Stimulated activated CD8-positive, alpha-beta memory T cell treated with anti-CD3 and anti-CD28 coated beads, Interleukin-2, amount 100 ng/mL, for 48 hours (primary cell): ENCODE measurements around the gene GCK.

Source experiments
- DNase-seq, 2 donors: peaks; one replicate each; pipeline ENCODE4 v3.0.0-alpha.2; 2020; ENCODE audit warnings: low read depth in 2 of 2

GCK gene

DNA sequence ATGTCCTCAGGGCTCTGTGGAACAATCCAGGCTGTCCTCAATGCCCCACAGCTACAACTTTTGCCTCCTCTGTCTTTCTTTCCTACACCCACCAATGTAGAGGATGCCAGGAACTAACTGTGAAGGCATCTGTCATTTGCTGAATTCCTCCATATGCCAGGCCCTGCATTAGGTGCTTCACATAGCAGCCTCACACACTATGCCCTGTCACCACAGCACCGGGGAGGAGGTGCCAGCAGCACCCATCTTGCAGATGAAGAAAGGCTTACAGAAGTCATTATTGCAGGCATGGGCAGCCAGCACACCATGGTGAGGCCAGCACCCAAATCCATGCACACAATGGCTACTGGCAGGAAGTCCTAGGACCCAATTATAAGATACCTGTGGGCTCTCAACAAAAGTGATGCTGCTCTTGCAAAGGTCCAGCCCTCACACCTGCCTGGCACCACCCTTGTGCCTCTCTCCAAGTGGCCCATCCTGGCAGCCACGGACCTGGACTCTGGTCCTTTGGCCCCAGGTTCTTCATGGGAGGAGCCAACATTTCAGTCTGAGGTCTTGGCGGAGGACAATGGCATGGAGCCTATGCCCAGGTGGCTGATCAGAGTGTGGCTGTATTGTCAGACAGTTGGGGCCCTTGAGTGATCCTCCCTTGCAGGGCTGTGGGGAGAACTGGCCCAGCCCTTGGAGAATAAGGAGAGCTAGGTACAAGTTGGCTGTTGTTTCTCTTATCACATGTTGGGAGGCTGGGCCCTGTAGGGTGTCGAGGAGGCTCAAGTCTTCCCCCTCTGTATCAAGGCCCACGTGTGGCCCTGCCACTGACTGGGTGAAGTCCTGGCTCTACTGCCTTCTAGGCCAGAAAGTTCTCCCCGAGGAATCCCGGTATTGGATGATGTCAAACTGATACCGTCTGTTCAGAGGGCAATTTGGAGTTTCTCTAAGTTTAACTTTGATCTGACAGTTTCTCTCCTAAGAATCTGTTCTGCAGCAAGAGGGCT is 33.8 kb downstream of the GCK start:
- DNase-seq = no peak

GRCh38 chr7:44154703-44155102 is 34.5 kb downstream of the GCK start:
- DNase-seq = no peak

DNA sequence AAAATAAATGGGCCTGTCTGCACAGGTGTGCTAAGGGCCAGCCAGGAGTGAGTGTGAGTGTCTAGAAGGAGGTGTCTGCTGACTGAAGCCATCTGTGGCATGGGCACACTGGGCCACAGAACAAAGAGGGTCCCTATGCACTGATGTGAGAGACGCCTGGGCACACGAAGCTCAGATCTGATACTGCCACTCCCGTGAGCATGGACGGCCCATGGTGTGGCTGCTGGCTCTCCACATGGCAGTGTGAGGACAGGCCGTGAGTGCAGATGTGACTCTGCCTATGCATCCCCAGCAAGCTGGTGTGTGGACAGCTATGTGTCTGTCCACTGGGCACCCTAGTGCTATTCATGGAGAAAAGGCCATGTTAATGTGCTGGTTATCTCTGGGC is 35.3 kb downstream of the GCK start:
- no peak for DNase-seq

DNA sequence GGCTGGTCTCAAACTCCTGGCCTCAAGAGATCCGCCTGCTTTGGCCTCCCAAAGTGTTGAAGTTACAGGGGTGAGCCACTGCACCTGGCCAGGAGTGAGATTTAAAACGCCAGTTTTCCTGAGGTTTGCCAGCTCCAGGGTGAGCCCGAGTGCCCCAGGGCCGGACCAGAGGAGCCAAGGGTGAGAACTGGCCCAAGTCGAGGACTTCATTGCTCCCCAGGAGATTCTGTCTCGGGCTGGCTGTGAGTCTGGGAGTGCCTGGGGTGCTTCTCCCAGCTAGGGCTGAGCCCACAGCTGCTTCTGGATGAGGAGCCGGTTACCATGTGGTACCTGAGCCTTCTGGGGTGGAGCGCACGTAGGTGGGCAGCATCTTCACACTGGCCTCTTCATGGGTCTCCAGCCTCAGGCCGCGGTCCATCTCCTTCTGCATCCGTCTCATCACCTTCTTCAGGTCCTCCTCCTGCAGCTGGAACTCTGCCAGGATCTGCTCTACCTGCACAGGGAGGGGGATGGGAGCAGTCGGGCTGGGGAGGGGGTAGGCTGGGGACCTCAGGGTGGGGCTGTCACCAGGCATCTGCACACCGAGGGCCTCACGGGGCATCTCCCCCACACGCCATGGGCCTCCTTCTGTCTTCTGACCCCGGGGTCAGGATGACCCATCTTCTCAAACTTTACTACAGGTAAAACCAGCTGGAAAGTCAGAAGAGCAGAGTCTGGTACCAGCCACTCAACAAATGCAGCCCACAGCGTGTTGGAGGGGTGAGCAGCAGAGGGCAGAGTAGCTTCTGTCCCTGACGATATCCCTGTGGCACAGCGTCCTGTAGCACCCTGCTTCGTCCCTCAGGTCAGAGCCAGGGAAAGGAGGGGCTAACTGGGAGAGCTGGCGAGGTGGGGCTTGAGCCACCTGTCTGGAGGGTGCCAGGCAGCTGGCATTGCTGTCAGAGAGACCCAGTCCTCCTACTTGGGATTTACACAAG is 36.0 kb downstream of the GCK start:
- DNase-seq = no peak

GRCh38 chr7:44151956-44152355 is 37.3 kb downstream of the GCK start:
- DNase-seq = no peak

DNA sequence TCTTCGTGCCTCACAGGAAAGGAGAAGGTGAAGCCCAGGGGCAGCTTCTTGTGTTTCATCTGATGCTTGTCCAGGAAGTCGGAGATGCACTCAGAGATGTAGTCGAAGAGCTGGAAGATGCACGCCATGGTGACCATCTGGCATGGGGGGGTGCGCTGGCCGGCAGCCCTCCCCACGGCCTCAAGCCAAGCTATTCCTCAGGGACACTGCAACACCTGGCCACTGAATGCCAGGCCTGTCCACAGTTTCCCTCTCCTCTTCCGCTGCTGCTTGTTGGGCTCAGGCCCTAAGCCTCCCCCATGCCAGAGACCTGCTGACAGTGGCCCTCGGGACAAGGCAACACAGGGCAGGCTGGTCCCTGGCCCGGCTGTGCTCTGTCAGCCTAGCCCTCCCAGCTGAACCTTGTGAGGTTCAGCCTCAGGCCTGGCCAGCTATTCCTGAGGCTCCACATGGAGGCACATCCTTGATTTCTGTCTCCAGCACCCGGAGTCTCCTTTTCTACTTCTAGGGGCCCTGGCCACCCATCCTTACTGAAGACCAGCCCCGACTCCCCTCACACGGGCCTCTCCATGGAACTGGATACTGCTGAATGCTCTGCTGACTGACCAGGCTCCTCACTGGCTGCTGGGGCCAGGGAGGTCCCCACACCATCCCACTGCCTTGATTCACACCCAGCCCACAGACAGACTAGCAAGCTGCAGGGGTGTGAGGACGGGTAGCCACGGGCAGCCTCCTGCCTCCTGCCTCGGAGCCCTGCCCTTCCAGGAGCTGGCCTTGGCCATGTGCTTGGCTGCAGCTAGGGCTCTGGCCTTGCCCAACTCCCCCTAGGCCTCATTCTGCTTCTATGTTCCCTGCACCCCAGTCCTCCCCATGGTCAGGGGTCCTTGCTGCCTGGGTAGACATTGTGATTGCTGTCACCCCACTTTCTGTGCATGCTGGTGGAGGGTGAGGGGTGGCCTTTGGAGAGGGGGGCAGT is 38.0 kb downstream of the GCK start:
- DNase-seq = no peak

GRCh38 chr7:44150466-44150832 is 38.8 kb downstream of the GCK start:
- DNase-seq = no peak

GRCh38 chr7:44149571-44150465 is 39.4 kb downstream of the GCK start:
- no peak for DNase-seq

DNA sequence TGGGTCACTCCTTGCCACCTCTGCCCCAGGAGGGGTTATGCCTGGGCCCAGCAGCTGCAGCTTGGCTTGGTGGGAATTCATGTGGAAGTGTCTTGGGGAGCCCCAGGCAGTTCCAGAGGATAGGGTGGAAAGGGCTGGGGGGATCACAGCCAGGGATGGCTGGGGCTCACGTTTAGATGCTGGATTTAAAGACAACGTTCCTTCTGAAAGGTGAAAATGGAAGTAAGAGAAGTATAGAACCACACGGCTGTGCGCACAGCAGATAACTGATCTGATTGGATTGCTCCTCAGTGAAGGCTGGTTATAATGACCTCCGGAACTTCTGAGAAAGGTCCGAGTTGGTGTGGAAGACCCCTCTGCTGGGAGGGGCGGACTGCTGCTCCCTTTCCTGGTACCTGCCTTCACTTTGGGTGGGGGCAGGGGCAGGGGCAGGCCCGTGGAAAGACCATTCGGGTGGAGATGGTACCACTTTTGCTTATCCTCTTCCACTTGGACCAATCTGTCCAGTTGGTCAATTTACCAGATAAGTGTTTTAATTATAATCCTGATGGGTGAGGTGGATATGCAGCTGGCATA is 40.2 kb downstream of the GCK start:
- no peak for DNase-seq

DNA sequence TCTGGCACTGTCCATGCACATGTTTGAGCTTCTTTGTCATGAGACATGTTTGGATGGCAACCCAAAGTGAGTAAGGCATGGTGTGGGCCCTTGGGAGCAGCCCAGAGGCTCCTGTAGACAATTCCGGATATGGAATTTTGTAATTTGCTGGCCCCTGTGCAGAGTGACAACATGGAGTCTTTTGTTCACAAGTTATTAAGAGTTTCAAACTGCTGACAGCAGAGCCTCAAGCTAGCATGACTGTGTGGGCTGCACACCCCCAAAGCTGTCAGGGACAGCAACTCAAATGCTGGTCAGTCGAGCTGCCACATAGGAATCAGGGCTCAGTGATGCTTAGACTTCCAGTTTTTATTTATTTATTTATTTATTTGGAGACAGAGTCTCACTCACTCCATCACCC is 41.1 kb downstream of the GCK start:
- DNase-seq = no peak

DNA sequence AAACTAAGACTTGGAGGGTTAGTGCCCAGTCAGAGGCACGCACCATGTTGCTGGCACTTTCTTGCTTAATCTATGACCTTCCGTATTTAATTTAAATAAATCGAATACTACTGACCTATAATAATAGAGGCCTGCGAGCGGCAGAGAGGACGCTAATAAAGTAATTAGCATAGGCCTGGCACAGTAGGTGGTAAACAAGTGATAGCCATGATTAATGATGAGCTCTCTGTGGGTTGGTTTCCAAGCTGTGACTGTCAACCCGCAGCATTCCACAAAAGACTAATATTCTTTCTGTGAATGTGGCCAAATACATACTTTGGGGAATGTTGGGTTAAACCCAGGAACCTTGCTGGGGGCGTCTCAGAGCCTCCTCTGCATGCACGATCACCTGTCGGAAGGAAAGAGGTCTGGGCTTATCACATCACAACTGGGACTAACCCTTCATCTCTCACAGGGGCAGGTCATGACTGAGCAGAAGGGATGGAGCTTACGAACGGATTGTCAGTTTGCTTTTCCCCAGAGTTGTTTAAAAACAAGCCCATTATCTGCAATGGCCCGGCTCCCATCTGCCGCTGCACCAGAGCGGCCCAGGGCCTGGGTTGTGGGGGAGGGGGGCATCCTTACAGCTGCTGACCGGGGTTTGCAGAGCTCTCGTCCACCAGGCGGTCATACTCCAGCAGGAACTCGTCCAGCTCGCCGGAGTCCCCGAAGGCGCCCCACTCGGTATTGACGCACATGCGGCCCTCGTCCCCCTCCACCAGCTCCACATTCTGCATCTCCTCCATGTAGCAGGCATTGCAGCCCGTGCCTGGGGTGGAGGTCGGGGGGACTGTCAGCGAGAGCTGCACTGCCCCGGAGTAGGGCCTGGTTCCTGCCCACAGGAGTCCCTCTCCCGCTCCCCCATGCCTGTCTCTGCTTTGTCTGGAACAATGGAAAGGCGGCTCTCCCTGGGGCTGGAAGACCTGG is 41.9 kb downstream of the GCK start:
- DNase-seq = no peak

DNA sequence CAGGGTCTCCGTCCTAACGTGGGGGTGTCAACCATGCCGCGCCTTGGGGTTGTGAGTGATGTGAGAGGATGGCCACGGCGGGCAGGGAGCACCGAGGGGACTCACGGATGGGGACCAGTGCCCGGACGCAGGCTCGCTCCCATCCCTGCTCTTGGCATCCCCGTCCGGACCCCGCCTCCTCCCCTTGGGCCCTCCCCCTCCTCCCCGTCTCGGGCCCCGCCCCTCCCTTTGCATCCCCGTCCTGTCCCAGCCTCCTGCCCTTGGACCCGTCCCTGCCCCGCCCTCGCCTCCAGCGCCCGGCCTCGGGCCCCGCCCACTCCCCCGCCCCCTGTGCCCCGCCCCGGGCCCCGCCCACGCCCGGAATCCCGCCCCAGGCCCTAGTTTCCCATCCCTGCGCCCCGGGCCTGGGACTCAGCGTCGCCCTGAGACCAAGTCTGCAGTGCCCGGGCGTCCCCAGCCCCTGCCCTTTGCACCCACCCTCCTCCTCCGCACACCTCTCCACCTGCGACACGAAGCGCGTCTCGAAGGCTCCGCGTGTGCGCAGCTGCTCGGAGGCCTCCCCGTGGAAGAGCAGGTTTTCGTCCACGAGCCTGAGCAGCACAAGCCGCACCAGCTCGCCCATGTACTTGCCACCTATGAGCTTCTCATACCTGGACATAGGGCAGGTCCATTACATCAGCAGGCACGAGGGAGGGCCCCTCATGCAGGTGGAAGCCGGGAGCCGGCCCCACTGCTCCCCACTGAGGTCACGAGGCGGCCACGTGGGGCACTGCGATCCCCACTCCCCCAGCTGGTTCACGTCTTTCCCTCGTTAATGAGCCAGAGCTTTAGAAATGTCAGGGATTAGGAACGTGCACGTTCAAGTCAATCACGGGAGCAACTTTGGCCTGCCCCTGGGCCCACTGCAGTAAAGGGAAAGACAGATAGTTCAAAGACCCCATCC is 43.0 kb downstream of the GCK start:
- peak; percentile 55 to 58 for DNase-seq

- peak; percentile 27 to 36 for DNase-seq
Measured at GRCh38 chr7:44145479-44145968, 43.7 kb downstream of the GCK start.

- DNase-seq = no peak
Measured at GRCh38 chr7:44144968-44145478, 44.2 kb downstream of the GCK start.

DNA sequence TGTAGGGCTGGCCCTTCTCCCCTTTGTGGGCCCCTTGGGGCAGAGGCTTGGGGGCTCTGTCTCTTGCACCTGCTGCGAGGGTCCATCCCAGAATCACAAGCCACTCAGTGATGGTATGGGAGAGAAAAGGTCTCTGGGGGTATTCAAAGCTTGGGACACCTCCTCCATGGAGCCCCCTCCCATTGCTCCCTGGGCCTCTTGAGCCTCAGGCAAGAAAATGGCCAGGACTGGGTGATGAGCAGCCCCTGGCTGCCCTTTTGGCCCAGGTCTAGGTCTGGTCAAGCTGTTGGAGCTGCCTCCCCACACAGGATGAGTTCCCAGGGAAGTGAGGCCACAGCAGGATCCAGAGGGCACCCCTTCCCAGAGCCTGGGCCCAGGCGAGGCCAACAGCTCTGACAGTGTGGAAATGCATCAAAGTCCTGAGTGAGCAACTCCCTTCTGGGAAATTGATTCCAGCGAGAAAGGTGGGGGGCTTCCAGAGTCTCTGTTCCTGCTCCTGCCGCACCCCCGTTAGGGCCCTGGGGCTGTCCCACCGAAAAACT is 44.7 kb downstream of the GCK start:
- no peak for DNase-seq

- no peak for DNase-seq
Measured at GRCh38 chr7:44143646-44144250, 45.5 kb downstream of the GCK start.
